HepG2 (cell line): Measurements from ENCODE around the gene TBX15. TPM values are rescaled to one million over a fixed set of nuclear protein-coding genes. Genes with fewer than 3 reads are reported as not detected.

Source experiments
- CCAR2 ChIP-seq: fragments of 200-400 bp; formaldehyde crosslinking; optimal IDR thresholded peaks from 2 replicates; pipeline ENCODE3; 2018; ENCODE audit warnings: low read depth, mild to moderate bottlenecking, low read length, moderate library complexity
- HNRNPH1 ChIP-seq: fragments of 200-400 bp; formaldehyde crosslinking; optimal IDR thresholded peaks from 2 replicates; pipeline ENCODE3; 2017; ENCODE audit warnings: mild to moderate bottlenecking, low read depth, low read length
- TMF1 ChIP-seq: sonication (generic); formaldehyde crosslinking; IDR thresholded peaks from 2 replicates; pipeline ENCODE4 v1.8.1; 2022; ENCODE audit warnings: low read depth, missing genetic modification reagents
- ZFP36L2 ChIP-seq: sonication (generic); formaldehyde crosslinking; IDR thresholded peaks from 2 replicates; pipeline ENCODE4 v1.4.0; 2020; ENCODE audit warnings: missing genetic modification reagents
- ZFY ChIP-seq: sonication (generic); formaldehyde crosslinking; IDR thresholded peaks from 2 replicates; pipeline ENCODE4 v1.4.0; 2020; ENCODE audit warnings: missing genetic modification reagents
- ZNF225 ChIP-seq: sonication (generic); formaldehyde crosslinking; IDR thresholded peaks from 2 replicates; pipeline ENCODE4 v1.4.0; 2020; ENCODE audit warnings: mild to moderate bottlenecking, missing genetic modification reagents
- ZNF24 ChIP-seq: fragments of 450-650 bp; IDR thresholded peaks from 2 replicates; pipeline ENCODE4 v1.6.1; 2017; ENCODE audit warnings: antibody characterized with exemption, mild to moderate bottlenecking
- ZNF432 ChIP-seq: sonication (generic); formaldehyde crosslinking; IDR thresholded peaks from 2 replicates; pipeline ENCODE4 v1.5.0; 2020; ENCODE audit warnings: missing genetic modification reagents, mild to moderate bottlenecking, borderline replicate concordance
- ZNF891 ChIP-seq: sonication (generic); formaldehyde crosslinking; IDR thresholded peaks from 2 replicates; pipeline ENCODE4 v1.5.0; 2020; ENCODE audit warnings: mild to moderate bottlenecking, missing genetic modification reagents
- ZSCAN22 ChIP-seq: sonication (generic); formaldehyde crosslinking; IDR thresholded peaks from 2 replicates; pipeline ENCODE4 v1.4.0; 2020; ENCODE audit warnings: mild to moderate bottlenecking, missing genetic modification reagents
- ZSCAN9 ChIP-seq: IDR thresholded peaks from 2 replicates; pipeline ENCODE4 v1.6.1; 2016; ENCODE audit warnings: borderline replicate concordance
- polyA plus RNA-seq, 8 experiments: library from polyadenylated mRNA; depleted of rRNA in 3 of 8; stranded (reverse) in 7 of 8; unstranded in 1 of 8; fragments of >200 nt; fragmentation: Illumina TruSeq in 4 of 8; extraction: Trizol in 4 of 8; gene quantifications; 2 replicates each; pipeline versions ENCODE4 v1.2.1 to v1.2.3, GENCODE V29; 2011 to 2016; ENCODE audit warnings: low read depth in 4 of 8, missing spikeins in 1 of 8, mixed read lengths in 1 of 8; ENCODE audit not compliant: insufficient read depth in 1 of 8
- total RNA-seq, 5 experiments: library from RNA; depleted of rRNA; stranded (reverse); fragments of >200 nt; fragmentation: Illumina TruSeq; extraction: Trizol; gene quantifications; 2 replicates each; pipeline ENCODE4 v1.2.3, GENCODE V29; 2016; ENCODE audit warnings: low read depth in 1 of 5
- TF ChIP-seq, protein P1 (sequence below): sonication (generic); formaldehyde crosslinking; IDR thresholded peaks from 2 replicates; pipeline ENCODE4 v1.4.0; 2020; ENCODE audit warnings: mild to moderate bottlenecking, missing genetic modification reagents, borderline replicate concordance
- TF ChIP-seq, protein P2 (sequence below): IDR thresholded peaks from 2 replicates; pipeline ENCODE4 v1.6.1; 2016; ENCODE audit warnings: mild to moderate bottlenecking
- TF ChIP-seq, protein P3 (sequence below): sonication (generic); formaldehyde crosslinking; IDR thresholded peaks from 2 replicates; pipeline ENCODE4 v1.8.1; 2023; ENCODE audit warnings: missing genetic modification reagents, mild to moderate bottlenecking, borderline replicate concordance
- TF ChIP-seq, protein P4 (sequence below): sonication (generic); formaldehyde crosslinking; IDR thresholded peaks from 2 replicates; pipeline ENCODE4 v1.8.0; 2022; ENCODE audit warnings: mild to moderate bottlenecking, missing genetic modification reagents, moderate library complexity
- TF ChIP-seq, protein P5 (sequence below): sonication (generic); formaldehyde crosslinking; IDR thresholded peaks from 2 replicates; pipeline ENCODE4 v1.4.0; 2020; ENCODE audit warnings: missing genetic modification reagents
- TF ChIP-seq, protein P6 (sequence below): sonication (generic); formaldehyde crosslinking; IDR thresholded peaks from 2 replicates; pipeline ENCODE4 v1.4.0; 2020; ENCODE audit warnings: missing genetic modification reagents
- TF ChIP-seq, protein P7 (sequence below): sonication (generic); formaldehyde crosslinking; IDR thresholded peaks from 2 replicates; pipeline ENCODE4 v1.8.0; 2022; ENCODE audit warnings: missing genetic modification reagents, mild to moderate bottlenecking, inconsistent platforms, borderline replicate concordance

The TBX15 gene
- total and polyA plus RNA-seq, 2 of the 13 experiments (the other 11 are each of a cell fraction or from before 2014, with no cell fraction given) = 0.42 to 1.9 TPM

DNA sequence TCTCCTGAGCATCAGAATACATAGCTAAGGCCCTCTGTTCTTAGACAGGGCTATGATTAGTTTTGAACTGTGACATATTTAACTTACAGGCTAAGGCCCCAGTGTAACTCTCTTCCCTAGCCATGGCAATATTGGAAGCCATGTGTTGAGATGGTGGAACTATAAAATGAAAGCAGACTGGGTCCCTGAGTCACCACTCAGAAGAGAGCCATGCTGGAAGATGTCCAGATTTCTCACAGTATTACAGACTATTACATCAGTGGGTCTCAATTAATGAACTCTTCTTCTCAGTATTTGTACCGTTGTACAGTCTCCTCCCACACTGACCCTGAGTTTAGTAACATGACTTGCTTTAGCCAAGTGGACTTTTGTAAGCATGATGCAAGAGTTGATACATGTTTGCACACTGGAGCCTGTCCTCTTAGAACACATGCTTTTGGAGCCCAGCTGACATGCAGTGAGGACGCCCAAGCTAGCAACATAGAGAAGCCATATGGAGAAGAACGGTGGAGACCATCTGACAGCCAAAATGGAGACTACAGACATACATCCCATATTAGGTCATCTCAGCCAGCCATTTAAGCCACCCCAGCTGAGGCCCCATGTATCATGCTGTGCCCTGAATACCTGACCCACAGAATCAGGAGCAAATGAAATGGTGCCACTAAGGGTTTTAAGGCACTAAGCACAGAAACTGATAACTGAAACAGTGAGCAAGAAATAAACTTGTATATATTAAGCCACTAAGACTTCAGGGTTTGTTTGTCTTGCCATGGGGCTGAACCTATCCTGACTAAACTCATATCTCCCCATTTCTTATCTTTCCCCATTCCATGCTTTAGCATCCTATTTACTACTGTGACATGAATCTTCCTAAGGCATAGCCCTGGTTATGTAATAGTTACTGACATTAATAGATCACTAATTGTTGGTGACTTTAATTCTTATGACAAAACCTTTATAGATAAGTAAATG, 24.4 kb downstream of the TBX15 start (continued):
- TF ChIP-seq, protein P1, sequence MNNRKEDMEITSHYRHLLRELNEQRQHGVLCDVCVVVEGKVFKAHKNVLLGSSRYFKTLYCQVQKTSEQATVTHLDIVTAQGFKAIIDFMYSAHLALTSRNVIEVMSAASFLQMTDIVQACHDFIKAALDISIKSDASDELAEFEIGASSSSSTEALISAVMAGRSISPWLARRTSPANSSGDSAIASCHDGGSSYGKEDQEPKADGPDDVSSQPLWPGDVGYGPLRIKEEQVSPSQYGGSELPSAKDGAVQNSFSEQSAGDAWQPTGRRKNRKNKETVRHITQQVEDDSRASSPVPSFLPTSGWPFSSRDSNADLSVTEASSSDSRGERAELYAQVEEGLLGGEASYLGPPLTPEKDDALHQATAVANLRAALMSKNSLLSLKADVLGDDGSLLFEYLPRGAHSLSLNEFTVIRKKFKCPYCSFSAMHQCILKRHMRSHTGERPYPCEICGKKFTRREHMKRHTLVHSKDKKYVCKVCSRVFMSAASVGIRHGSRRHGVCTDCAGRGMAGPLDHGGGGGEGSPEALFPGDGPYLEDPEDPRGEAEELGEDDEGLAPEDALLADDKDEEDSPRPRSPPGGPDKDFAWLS = no peak
- TF ChIP-seq, protein P2, sequence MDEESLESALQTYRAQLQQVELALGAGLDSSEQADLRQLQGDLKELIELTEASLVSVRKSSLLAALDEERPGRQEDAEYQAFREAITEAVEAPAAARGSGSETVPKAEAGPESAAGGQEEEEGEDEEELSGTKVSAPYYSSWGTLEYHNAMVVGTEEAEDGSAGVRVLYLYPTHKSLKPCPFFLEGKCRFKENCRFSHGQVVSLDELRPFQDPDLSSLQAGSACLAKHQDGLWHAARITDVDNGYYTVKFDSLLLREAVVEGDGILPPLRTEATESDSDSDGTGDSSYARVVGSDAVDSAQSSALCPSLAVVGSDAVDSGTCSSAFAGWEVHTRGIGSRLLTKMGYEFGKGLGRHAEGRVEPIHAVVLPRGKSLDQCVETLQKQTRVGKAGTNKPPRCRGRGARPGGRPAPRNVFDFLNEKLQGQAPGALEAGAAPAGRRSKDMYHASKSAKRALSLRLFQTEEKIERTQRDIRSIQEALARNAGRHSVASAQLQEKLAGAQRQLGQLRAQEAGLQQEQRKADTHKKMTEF (CRISPR knock-in tag) = peak; percentile 90
- TF ChIP-seq, protein P3, sequence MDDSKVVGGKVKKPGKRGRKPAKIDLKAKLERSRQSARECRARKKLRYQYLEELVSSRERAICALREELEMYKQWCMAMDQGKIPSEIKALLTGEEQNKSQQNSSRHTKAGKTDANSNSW (CRISPR knock-in tag) = no peak
- no peak for TF ChIP-seq ZNF24
- TF ChIP-seq ZSCAN22 (CRISPR knock-in tag) = no peak
- TF ChIP-seq ZFP36L2 (CRISPR knock-in tag) = 0 out of 2 replicates have a peak, but pooled peaks have one; percentile 43
- no peak for TF ChIP-seq CCAR2
- TF ChIP-seq, protein P4, sequence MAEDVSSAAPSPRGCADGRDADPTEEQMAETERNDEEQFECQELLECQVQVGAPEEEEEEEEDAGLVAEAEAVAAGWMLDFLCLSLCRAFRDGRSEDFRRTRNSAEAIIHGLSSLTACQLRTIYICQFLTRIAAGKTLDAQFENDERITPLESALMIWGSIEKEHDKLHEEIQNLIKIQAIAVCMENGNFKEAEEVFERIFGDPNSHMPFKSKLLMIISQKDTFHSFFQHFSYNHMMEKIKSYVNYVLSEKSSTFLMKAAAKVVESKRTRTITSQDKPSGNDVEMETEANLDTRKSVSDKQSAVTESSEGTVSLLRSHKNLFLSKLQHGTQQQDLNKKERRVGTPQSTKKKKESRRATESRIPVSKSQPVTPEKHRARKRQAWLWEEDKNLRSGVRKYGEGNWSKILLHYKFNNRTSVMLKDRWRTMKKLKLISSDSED (CRISPR knock-in tag) = no peak
- no peak for TF ChIP-seq HNRNPH1
- TF ChIP-seq TMF1 (CRISPR knock-in tag) = no peak
- TF ChIP-seq ZNF225 (CRISPR knock-in tag) = no peak; the same call in 1 of the 2 replicates
- TF ChIP-seq ZNF432 (CRISPR knock-in tag) = no peak
- TF ChIP-seq, protein P5, sequence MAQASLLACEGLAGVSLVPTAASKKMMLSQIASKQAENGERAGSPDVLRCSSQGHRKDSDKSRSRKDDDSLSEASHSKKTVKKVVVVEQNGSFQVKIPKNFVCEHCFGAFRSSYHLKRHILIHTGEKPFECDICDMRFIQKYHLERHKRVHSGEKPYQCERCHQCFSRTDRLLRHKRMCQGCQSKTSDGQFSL (CRISPR knock-in tag) = no peak
- no peak for TF ChIP-seq ZNF891 (CRISPR knock-in tag)
- TF ChIP-seq, protein P6, sequence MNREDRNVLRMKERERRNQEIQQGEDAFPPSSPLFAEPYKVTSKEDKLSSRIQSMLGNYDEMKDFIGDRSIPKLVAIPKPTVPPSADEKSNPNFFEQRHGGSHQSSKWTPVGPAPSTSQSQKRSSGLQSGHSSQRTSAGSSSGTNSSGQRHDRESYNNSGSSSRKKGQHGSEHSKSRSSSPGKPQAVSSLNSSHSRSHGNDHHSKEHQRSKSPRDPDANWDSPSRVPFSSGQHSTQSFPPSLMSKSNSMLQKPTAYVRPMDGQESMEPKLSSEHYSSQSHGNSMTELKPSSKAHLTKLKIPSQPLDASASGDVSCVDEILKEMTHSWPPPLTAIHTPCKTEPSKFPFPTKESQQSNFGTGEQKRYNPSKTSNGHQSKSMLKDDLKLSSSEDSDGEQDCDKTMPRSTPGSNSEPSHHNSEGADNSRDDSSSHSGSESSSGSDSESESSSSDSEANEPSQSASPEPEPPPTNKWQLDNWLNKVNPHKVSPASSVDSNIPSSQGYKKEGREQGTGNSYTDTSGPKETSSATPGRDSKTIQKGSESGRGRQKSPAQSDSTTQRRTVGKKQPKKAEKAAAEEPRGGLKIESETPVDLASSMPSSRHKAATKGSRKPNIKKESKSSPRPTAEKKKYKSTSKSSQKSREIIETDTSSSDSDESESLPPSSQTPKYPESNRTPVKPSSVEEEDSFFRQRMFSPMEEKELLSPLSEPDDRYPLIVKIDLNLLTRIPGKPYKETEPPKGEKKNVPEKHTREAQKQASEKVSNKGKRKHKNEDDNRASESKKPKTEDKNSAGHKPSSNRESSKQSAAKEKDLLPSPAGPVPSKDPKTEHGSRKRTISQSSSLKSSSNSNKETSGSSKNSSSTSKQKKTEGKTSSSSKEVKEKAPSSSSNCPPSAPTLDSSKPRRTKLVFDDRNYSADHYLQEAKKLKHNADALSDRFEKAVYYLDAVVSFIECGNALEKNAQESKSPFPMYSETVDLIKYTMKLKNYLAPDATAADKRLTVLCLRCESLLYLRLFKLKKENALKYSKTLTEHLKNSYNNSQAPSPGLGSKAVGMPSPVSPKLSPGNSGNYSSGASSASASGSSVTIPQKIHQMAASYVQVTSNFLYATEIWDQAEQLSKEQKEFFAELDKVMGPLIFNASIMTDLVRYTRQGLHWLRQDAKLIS (CRISPR knock-in tag) = no peak
- 0 out of 2 replicates have a peak, but pooled peaks have one; percentile 14 for TF ChIP-seq ZFY (CRISPR knock-in tag)
- TF ChIP-seq, protein P7, sequence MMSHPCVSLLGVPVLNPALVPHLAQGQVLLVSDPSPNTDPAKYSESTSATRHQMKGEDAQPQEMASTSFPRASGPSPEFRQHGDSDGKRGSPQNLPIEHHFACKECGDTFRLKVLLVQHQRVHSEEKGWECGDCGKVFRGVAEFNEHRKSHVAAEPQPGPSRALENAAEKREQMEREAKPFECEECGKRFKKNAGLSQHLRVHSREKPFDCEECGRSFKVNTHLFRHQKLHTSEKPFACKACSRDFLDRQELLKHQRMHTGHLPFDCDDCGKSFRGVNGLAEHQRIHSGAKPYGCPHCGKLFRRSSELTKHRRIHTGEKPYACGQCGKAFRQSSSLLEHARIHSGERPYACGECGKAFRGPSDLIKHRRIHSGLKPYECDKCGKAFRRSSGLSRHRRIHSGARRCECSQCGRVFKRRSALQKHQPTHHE (CRISPR knock-in tag) = no peak
- TF ChIP-seq ZSCAN9 (CRISPR knock-in tag) = peak; percentile 90
